ENCODE data around the gene GIT2.

DNA sequence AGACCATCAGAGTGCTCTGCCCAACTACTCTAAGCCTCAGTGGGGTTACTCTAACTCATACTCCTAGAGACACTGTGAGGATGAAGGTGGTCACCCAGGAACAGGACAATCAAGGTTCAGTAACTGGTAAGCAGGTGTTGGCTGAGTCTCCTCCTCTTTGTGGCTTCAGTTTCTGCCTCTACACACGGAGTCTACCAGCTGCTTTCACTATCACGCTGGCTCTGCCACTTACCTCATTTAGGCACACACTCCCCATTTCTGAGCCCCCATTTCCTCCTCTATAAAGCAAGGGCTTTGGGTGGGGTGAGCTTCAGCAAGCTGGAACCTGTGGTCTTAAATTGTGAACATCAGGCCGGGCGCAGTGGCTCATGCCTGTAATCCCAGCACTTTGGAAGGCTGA lies 103.4 kb downstream of the GIT2 start:
- TF ChIP-seq CTCF (IDR thresholded peaks at IDR 0.05; ENCODE audit: borderline replicate concordance, extremely low read depth, low read length, poor library complexity, severe bottlenecking), result no peak
- TF ChIP-seq EZH2 (IDR thresholded peaks at IDR 0.05; ENCODE audit: borderline replicate concordance, low read depth, low read length, severe bottlenecking), result no peak
